ENCODE results near the gene IL7R. TPM values are rescaled to one million over a fixed set of nuclear protein-coding genes. Genes with fewer than 3 reads are reported as not detected.

The IL7R gene
- total and polyA plus RNA-seq, 2 of the 13 experiments (the other 11 are each of a cell fraction or from before 2014, with no cell fraction given), result not detected

DNA sequence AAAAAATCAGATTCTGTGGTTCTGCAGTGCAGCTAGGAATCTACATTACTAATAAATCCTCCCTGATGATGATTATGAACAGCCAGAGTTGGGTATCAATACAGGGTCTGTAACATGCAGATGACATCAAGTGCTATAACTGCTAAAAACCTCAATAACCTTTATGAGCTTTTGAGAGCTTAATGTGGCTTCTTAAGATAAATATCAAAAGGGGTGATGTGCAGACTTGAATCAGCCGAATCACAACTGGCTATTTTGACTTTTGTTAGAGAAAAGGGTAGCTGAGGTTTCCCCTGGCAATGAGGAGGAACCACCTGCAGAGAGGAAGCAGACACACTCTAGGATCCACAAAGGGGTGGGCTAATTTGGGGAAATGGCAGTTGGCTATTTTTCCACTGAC is 51.5 kb downstream of the IL7R start:
- ChIA-PET CTCF (ENCODE audit: low intra/inter-chr PET ratio, low total read pairs) (no interaction called here), POLR2A (no interaction called here)
- Histone ChIP-seq H3K79me2 (ENCODE audit: insufficient read depth, low read length) (no peaks in the 10 kb centered on the region), H3K4me3 (replicated peaks in 1 of 3; ENCODE audit: insufficient read depth in 1 of 3, low read depth in 2 of 3, low read length in 3 of 3) (no peak overlapping the region), H3K4me1 (ENCODE audit: insufficient read depth, low read length) (no peaks in the 10 kb centered on the region), H3K4me2 (ENCODE audit: low read depth, low read length) (no peak overlapping the region), H3K9ac (ENCODE audit: insufficient read depth, low read depth, low read length) (no peak overlapping the region), H3K27ac (ENCODE audit: extremely low read length, insufficient read depth, low read length) (no peak overlapping the region), H3K36me3 (replicated peaks in 1 of 2; ENCODE audit: control insufficient read depth in 1 of 2, insufficient read depth in 2 of 2, low read length in 2 of 2) (no peaks in the 10 kb centered on the region), H4K20me1 (ENCODE audit: insufficient read depth, low read length) (no peaks in the 10 kb centered on the region), H3K9me3 (ENCODE audit: low read length) (no peaks in the 10 kb centered on the region), H3K27me3 (ENCODE audit: control insufficient read depth in 1 of 2, insufficient read depth in 2 of 2, low read length in 2 of 2) (no peaks in the 10 kb centered on the region), H2AFZ (ENCODE audit: low read length) (no peak overlapping the region)
- DNase-seq (ENCODE audit: low spot score) (no peak), FAIRE-seq (no peak), ATAC-seq (no peak)
- 0% methylated on average over 1 of the region's 1 CpG for WGBS (ENCODE audit: low lambda C conversion rate)
- intact Hi-C loops (cut with micrococcal nuclease; ENCODE audit: unreplicated experiment), result no loop called here
- TF ChIP-seq SP2 (CRISPR knock-in tag; IDR thresholded peaks at IDR 0.05), result no peak
- no peak for TF ChIP-seq ZNF121 (CRISPR knock-in tag; IDR thresholded peaks at IDR 0.05)
- TF ChIP-seq, protein P1, sequence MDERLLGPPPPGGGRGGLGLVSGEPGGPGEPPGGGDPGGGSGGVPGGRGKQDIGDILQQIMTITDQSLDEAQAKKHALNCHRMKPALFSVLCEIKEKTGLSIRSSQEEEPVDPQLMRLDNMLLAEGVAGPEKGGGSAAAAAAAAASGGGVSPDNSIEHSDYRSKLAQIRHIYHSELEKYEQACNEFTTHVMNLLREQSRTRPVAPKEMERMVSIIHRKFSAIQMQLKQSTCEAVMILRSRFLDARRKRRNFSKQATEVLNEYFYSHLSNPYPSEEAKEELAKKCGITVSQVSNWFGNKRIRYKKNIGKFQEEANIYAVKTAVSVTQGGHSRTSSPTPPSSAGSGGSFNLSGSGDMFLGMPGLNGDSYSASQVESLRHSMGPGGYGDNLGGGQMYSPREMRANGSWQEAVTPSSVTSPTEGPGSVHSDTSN (CRISPR knock-in tag; IDR thresholded peaks at IDR 0.05), result no peak
- TF ChIP-seq ZNF83 (CRISPR knock-in tag; IDR thresholded peaks at IDR 0.05; ENCODE audit: borderline replicate concordance), result no peak
- TF ChIP-seq HES4 (CRISPR knock-in tag; IDR thresholded peaks at IDR 0.05; ENCODE audit: borderline replicate concordance), result no peak
- TF ChIP-seq, protein P2, sequence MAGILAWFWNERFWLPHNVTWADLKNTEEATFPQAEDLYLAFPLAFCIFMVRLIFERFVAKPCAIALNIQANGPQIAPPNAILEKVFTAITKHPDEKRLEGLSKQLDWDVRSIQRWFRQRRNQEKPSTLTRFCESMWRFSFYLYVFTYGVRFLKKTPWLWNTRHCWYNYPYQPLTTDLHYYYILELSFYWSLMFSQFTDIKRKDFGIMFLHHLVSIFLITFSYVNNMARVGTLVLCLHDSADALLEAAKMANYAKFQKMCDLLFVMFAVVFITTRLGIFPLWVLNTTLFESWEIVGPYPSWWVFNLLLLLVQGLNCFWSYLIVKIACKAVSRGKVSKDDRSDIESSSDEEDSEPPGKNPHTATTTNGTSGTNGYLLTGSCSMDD (CRISPR knock-in tag; IDR thresholded peaks at IDR 0.05), result no peak
- TF ChIP-seq MAFG (CRISPR knock-in tag; IDR thresholded peaks at IDR 0.05), result no peak
- TF ChIP-seq ZNF773 (CRISPR knock-in tag; IDR thresholded peaks at IDR 0.05; ENCODE audit: borderline replicate concordance), result no peak
- TF ChIP-seq ZNF30 (CRISPR knock-in tag; IDR thresholded peaks at IDR 0.05), result no peak
- no peak for TF ChIP-seq MYNN (CRISPR knock-in tag; IDR thresholded peaks at IDR 0.05; ENCODE audit: low read depth)
- TF ChIP-seq GFI1 (CRISPR knock-in tag; IDR thresholded peaks at IDR 0.05; ENCODE audit: borderline replicate concordance), result no peak
- TF ChIP-seq ELF1 (CRISPR knock-in tag; IDR thresholded peaks at IDR 0.05), result no peak
- BruUV-seq (replicated peaks), result no TSS peak
- in situ Hi-C loops (cut with HindIII; ENCODE audit: extremely low pct_ligation_motif_present, low pct_unique_long_range_greater_than_20kb), result no loop called here

Measured in HepG2 (cell line).